HG03175 (cell line): Measurements from ENCODE around the gene PHLDA3.

Source experiments
- ATAC-seq: cut with Tn5 transposase; IDR thresholded peaks from one replicate; pipeline ENCODE4 v1.9.1; 2021; ENCODE audit warnings: mild to moderate bottlenecking, moderate library complexity; ENCODE audit not compliant: unreplicated experiment

PHLDA3 gene

DNA sequence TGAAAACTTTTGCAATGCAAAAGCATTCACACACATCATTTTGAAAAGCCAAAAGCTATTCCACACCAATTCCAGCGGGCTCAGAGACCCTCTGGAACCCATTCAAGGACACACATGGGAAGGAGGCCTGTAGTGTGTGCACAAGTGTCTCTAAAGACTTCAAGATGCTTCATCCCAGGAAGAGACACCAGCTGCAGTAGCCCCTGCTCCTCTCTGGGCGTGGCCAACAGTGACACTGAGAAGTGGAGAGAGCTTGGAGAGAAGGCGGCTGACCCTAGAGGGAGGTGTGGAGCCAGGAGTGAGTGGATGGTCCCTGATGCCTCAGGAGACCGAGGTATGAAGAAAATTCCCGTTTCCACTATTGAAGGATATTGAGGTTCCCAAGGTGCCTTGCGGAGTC, 32.6 kb downstream of the PHLDA3 start:
- ATAC-seq = no peak

DNA sequence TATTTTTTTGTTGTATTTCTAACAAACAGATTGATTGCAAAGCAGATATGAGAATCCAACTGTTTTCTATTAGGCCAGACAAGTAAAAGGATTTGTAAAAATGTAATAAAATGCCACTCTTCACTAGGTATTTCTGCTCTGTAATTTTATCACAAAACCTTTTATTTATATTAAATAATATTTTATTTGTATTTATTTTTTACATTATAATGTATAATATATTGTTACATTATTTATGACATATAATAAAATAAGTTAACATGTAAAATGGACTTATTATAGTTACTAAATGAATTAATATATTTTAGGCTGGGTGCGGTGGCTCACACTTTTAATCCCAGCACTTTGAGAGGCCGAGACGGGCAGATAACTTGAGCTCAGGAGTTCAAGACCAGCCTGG, 34.7 kb downstream of the PHLDA3 start:
- ATAC-seq = no peak

DNA sequence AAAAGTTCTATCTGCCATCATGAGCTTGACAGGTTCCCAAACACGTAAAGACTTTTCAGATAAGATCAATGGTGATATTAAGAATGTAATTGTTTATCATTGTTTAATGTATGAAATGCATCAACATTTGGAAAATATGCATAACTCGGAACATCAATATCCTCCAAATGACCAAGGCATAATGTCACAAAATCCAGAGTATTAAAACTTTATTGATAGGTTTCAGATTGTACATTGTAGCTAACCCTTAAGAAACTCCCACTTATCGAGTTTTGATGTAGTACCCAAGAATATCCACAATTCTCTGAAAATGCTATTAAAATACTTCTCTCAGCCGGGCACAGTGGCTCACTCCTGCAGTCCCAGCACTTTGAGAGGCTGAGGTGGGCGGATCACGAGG, 35.4 kb downstream of the PHLDA3 start:
- ATAC-seq = no peak

DNA sequence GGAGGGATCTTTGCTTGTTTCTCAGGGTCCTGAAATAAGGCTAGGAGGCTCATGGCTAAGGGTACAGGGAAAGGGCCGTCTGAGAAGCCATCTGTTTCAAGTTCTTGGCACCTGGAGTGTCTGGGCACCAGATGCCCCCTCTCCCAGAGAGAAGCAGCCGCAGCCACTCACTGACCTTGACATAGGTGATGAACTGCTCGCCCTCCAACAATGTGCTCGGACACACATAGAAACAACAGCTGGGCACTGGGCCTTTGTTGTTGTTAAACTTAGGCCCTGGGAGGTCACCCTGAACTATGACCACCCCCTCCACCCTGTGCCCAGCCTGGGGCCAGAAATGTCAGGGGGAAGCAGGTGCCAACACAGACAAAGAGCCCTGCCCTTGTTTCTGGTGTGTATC, 38.2 kb downstream of the PHLDA3 start:
- ATAC-seq = no peak

DNA sequence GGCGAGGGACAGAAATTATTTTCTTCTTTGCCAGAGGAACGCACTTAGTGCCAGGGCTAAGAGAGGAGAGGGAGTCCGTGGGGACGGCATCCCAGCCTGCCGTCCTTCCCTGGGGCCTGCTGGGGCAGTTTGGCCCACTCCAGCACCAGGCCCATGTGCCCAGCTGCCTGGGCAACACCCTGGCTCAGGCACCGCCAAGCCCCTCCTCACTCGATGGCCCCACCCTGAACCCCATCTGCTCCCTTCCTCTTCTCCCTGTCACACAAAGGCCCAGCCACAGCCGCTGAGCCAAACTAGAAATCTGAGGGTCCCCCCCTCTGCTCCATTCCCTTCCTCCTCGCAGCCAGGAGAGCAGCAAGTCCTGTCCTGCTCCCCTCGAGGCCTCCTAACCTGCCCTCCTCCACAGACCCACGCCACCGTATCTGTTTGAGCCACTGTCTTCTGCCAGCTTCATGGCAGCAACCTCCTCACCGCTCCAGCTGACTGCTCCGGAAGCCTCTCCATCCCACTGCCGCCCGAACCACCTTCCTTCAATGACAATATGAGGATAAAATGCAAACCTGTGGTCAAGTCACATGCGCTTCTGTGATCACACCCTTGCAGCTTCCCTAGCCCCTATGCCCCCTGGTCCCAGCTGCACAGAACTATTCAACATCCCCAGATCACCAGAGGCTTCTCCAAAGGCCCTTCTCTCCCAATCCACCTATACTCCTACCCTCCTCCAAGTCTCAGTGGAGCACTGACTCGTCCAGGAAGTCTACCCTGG, 39.1 kb downstream of the PHLDA3 start:
- no peak for ATAC-seq

DNA sequence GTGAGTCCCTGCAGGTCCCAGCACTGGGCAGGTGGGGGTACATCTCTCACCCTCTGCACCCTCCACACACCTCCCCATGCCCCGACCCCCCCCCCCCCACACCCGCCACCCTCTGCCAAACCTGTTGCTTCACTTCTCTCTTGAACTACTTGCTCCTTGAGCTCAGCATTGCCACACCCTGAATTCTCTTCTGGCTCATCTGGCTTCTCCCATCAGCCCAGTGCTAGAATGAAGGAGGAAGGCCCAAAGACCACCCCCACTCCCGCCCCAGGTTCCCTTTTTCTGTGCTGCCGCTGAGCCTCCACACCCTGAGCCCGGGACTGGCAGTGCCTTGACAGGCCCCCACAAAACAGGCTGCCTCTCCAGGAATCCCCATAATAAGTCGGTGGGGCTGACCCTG, 41.0 kb downstream of the PHLDA3 start:
- no peak for ATAC-seq

DNA sequence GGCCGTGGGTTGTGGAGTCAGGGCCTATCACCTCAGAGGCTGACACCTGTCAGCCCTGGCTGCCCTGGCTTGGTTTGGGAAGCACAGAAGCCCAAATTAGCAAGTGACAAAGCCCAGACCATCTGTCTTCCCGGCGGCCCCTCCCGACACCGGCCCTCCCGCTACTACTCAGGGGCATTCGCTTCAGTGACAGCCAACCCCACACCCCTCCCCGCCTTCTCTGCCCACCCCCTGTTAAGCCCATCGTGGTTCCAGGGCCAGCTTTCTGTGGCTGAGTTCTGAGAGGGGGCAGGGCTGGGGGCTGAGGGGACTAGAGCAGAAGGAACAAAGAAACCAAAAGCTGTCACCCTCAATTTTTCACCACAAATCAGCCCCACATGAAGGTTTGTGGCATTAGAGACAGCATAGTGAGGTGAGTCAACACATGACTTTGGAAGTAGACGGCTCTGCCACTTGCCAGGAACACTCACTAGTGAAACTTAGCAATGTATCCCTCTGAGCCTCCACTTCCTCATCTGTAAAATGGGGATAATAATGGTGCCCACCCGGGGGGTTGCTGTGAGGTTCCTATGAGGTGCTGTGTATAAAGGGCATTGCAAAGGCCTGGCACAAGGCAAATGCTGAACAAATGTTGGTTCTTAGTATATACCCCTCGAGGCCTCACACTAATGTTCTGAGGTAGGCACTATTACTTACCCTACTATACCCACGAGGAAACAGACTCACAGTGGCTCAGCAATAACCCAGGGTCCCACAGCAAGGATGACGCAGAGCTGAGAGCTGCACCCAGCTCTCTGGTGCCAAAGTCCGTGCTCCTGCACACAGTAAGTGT, 42.3 kb downstream of the PHLDA3 start:
- ATAC-seq = no peak

DNA sequence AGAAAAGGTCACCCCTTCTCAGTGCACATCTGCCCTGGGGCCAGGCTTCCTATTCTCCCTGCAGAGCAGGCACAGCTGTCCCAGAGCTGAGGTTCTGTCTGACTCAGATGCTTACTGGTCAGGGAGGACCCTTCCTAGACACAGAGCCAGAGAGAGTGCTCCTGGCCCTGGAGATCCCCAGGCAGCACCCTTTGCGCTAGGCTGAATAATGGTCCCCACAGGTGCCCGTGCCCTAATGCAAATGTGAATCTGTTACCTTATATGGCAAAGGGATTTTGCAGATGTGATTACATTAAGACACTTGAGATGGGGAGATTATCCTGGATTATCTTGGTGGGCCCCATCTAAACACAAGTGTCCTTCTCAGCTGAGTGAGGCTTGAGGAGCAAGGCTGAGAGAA, 44.8 kb downstream of the PHLDA3 start:
- ATAC-seq = no peak

DNA sequence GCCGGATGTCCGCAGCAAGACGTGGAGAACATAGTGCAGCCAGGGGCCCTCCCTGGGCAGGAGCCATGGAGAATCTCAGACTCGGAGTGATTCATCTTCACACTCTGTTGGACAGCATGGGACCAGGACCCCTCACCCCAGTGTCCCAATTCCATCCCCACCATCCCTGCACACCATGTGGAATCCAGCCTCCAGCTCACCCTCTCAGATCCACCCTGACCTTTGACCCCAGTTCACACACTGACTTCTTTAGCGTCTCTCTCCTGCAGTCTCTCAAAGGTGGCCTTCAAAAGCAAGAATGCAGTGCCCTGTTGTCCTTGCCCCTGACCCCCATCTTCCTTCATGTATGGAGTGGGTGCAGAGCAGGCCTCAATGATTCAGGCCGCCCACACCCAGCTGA, 45.3 kb downstream of the PHLDA3 start:
- ATAC-seq = no peak

DNA sequence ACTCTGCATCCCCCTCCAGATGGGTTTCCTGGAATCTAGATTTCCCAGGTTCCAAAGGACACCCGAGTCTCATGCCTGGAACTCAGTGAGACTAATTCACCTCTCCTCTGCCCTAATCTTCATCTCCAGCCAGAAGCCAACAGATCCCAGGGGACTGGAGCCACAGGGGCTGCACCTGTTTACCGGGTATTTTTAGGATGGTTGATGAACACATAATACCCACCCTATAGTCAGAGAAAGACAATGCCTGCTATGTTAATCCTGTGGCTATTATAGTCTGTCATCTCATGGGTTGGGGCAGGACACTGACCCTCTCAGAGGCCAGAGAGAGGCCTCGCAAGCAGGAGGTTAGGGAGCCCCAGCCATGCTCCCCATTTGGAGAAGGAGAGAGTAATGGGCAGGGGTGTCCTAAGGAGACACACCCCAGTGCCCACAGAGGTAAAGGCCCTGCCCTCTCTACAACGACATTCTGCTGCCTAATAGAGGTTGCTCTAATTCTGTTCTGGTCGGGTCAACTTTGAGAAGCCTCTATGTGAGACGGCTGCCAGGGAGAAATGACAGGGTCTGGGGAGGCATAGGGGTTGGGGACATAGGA, 46.5 kb downstream of the PHLDA3 start:
- ATAC-seq = no peak

DNA sequence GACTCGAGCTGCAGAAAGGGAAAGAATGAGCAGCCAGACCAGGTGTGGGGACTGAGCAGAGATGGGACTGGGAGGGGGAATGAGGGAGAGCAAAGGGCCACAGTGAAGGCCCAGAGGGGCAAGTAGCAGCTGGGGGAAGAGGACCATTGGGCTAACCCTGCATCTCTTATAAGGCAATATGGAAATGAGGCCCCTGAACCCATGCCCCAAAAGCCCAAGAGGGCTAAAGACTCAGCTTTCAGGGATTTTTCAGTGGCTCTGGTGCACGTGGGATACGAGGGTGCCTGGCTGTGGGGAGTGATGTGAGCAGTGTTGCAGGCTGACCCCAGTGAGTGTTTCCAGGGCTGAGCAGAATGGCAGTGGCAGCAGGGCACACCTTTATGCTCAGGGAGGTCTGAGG, 47.0 kb downstream of the PHLDA3 start:
- ATAC-seq = no peak

DNA sequence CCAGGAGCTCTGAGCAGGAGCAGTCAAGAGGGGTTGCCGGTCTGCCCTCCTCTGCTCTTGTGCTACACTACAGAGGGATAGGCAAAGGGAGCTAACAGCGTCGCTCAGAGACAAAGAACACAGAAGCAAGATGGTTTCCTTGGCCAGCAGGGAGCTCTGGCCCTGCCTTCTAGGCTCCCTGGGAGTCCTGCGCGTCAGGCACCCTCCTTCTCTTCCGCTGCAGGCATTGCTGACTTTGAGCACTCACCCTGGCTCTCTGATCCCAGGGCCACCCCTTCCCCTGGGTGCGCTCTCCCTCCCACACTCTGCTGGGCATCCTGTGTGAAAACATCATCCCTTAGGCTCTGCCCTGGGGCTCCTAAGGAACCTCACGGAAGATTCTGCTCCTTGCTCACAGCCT, 47.9 kb downstream of the PHLDA3 start:
- no peak for ATAC-seq

DNA sequence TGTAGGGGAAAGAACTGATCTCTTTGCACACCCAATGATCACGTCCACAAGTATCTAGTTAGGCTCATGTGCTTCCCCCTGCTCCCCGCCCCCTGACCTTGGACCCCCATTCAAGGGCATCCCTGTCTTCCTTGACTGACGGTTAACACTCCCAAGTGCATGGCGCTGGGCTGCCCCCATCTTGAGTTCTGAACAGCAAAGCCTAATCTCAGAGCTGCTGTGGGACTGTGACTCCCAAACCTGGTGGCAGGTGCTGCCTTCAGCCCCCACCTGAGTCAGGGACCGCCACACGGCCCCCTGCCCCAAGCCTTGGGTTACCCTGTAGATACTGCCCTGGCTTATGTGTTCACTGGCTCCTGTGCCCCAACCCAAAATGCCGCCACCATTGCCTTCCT, 48.4 kb downstream of the PHLDA3 start:
- no peak for ATAC-seq

DNA sequence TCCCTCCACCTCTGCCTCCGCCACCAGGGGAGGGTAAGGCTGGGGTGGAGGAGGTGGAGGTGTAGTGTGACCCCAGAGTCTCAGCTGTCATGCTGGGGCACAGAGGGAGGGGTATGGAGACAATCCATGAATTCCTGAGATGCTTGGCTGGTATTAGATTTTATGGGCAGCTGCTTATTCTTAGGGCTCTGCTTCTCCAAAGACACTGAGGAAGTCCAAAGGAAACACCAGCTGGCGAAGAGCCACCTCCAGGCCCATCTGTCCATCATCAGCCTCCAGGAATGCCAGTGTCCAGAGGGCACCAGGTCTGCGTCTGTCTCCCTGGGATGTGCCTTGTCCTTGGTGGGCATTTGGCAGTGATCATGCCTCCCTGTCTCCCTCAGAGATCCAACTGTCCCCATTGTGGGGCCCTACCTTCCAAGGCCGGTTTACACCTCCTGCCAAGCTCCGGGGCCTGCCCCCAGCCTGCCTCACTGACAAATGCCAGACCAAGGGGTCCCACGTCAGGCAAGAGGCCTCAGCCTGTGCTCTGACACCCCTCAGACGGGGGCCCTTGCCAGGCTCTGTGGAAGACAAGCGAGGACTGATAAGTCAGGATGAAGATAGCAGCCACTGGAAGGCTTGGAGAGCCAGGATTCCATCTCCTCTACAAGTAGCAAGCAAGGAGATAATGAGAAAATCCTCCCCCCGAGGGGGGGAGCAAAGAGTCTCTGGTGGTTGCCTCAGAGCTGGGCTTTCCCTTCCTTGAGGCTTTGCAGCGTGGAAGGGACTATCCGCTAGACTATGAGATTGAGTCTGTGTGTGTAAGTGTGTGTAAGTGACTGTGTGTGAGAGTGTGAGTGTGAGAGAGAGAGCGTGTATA, 49.0 kb downstream of the PHLDA3 start:
- ATAC-seq = no peak

DNA sequence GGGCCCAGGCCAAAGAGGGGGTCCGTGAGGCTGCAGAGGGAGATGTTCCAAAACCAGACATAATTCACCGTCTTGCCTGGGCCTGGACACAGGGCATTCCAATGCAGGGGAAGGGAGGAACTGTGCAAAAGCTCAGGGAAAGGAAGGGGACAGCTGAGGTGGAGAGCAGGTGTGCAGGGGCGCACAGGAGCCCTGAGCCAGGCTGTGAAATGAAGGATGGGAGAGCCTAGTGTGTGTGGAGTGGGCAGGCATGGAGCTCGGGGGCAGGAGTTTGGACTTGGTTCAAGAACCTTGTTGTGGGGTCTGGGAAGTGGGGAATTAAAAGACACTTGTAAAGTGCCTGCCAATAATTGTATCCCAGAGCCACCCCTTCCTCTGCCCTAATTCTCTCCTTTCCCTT, 49.7 kb downstream of the PHLDA3 start:
- no peak for ATAC-seq

DNA sequence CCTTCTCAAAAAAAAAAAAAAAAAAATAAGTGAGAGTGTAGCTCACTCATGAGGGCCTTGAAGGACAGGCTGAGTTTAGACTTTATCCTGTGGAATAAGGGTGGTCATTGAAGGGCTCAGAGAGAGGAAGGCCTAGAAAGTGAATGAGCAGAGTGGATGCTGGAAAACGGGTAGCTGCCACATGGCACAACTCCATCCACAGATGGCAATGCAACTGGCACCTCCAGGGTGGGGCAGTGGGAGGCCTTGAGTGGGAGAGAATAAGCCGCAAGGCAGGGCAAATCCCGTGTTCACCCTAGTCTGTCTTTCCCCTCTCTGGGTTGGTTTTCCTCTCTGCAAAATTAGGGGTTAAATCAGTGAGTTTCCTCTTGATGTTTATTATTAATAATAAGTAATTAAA, 50.5 kb downstream of the PHLDA3 start:
- no peak for ATAC-seq
